K562 (cell line): ENCODE measurements around the gene NAIF1. TPM values are rescaled to one million over a fixed set of nuclear protein-coding genes. Genes with fewer than 3 reads are reported as not detected.

Experiments
- BACH1 ChIP-seq: fragments of 200-800 bp; sonication (Bioruptor generic); IDR thresholded peaks from 2 replicates; pipeline ENCODE4 v1.6.1; 2016; ENCODE audit warnings: missing genetic modification characterization, missing compliant biosample characterization
- C11orf30 ChIP-seq: fragments of 450-650 bp; IDR thresholded peaks from 2 replicates; pipeline ENCODE4 v1.6.1; 2016; ENCODE audit warnings: low read depth, mild to moderate bottlenecking
- CHD2 ChIP-seq: IDR thresholded peaks from 2 replicates; pipeline ENCODE4 v1.6.1; 2011; ENCODE audit warnings: low read depth, low read length
- CREB1 ChIP-seq, 2 experiments: sonication (generic) in 1 of 2; formaldehyde crosslinking in 1 of 2; IDR thresholded peaks; 2 replicates each; pipeline versions ENCODE4 v1.6.1 to v1.8.0; 2012 to 2022; ENCODE audit warnings: inconsistent platforms in 1 of 2, mild to moderate bottlenecking in 1 of 2, missing genetic modification reagents in 1 of 2, moderate library complexity in 1 of 2
- ETV6 ChIP-seq, 3 experiments: fragments of 150-350 bp in 1 of 3; sonication (generic) in 1 of 3; formaldehyde crosslinking in 1 of 3; IDR thresholded peaks; 2 replicates each; pipeline versions ENCODE4 v1.6.1 to v1.8.0; 2014 to 2022; ENCODE audit warnings: borderline replicate concordance in 2 of 3, low read depth in 2 of 3, antibody characterized with exemption in 1 of 3, low read length in 1 of 3, mild to moderate bottlenecking in 1 of 3, missing genetic modification reagents in 1 of 3
- NCOA1 ChIP-seq: fragments of 450-650 bp; IDR thresholded peaks from 2 replicates; pipeline ENCODE4 v1.6.1; 2016; ENCODE audit warnings: low read depth
- NFXL1 ChIP-seq: fragments of 450-650 bp; formaldehyde crosslinking; IDR thresholded peaks from 2 replicates; pipeline ENCODE4 v1.4.0; 2021; ENCODE audit warnings: mild to moderate bottlenecking
- PHB ChIP-seq: fragments of 250-450 bp; sonication (Bioruptor Pico); IDR thresholded peaks from 2 replicates; pipeline ENCODE4 v1.5.0; 2021
- POLR2AphosphoS5 ChIP-seq: IDR thresholded peaks from 2 replicates; pipeline ENCODE4 v1.6.1; 2011; ENCODE audit warnings: mild to moderate bottlenecking, low read depth, low read length, moderate library complexity; ENCODE audit not compliant: control insufficient read depth, insufficient read depth
- POU5F1 ChIP-seq: fragments of 150-350 bp; IDR thresholded peaks from 2 replicates; pipeline ENCODE4 v1.6.1; 2014; ENCODE audit warnings: borderline replicate concordance, low read length, low read depth, mild to moderate bottlenecking; ENCODE audit not compliant: partially characterized antibody
- SAFB2 ChIP-seq: fragments of 200-400 bp; formaldehyde crosslinking; IDR thresholded peaks from 2 replicates; pipeline ENCODE4 v1.6.1; 2018; ENCODE audit warnings: borderline replicate concordance, low read length, low read depth, moderate library complexity; ENCODE audit not compliant: severe bottlenecking
- SIX5 ChIP-seq, 2 experiments: IDR thresholded peaks; 2 replicates each; pipeline ENCODE4 v1.6.1; 2011; ENCODE audit warnings: low read length in 2 of 2, borderline replicate concordance in 1 of 2, low read depth in 1 of 2, mild to moderate bottlenecking in 1 of 2, moderate library complexity in 1 of 2; ENCODE audit not compliant: insufficient read depth in 1 of 2
- SMAD2 ChIP-seq: fragments of 150-350 bp; IDR thresholded peaks from 2 replicates; pipeline ENCODE4 v1.6.1; 2014; ENCODE audit warnings: low read depth, mild to moderate bottlenecking, low read length
- SMARCA4 ChIP-seq: fragments of 450-650 bp; IDR thresholded peaks from 2 replicates; pipeline ENCODE4 v1.6.1; 2016
- SNAPC5 ChIP-seq: fragments of 250-450 bp; sonication (Bioruptor Pico); IDR thresholded peaks from 2 replicates; pipeline ENCODE4 v1.8.0; 2021; ENCODE audit warnings: moderate library complexity, mild to moderate bottlenecking, inconsistent platforms
- SRSF1 ChIP-seq: fragments of 200-400 bp; formaldehyde crosslinking; IDR thresholded peaks from 2 replicates; pipeline ENCODE4 v1.6.1; 2017; ENCODE audit warnings: mild to moderate bottlenecking, low read depth, low read length, moderate library complexity
- SRSF3 ChIP-seq: fragments of 200-400 bp; formaldehyde crosslinking; IDR thresholded peaks from 2 replicates; pipeline ENCODE4 v1.6.1; 2016; ENCODE audit warnings: mild to moderate bottlenecking, low read length, moderate library complexity; ENCODE audit not compliant: insufficient read depth
- TAF1 ChIP-seq: IDR thresholded peaks from 2 replicates; pipeline ENCODE4 v1.6.1; 2011; ENCODE audit warnings: mild to moderate bottlenecking, low read length, moderate library complexity; ENCODE audit not compliant: insufficient read depth, control insufficient read depth, severe bottlenecking; ENCODE audit errors: extremely low read depth
- XRCC4 ChIP-seq: IDR thresholded peaks from one replicate; pipeline ENCODE4 v1.6.1; 2011; ENCODE audit not compliant: insufficient read depth, insufficient read length; ENCODE audit errors: extremely low read depth
- ZBTB7A ChIP-seq: IDR thresholded peaks from 2 replicates; pipeline ENCODE4 v1.6.1; 2011; ENCODE audit warnings: low read depth, mild to moderate bottlenecking, low read length, moderate library complexity, borderline replicate concordance; ENCODE audit not compliant: control insufficient read depth
- ZNF165 ChIP-seq: fragments of 250-450 bp; sonication (Bioruptor Pico); IDR thresholded peaks from 2 replicates; pipeline ENCODE4 v1.4.0; 2020; ENCODE audit warnings: borderline replicate concordance
- ZNF311 ChIP-seq: fragments of 250-450 bp; sonication (Bioruptor Pico); IDR thresholded peaks from 2 replicates; pipeline ENCODE4 v1.4.0; 2020; ENCODE audit warnings: mild to moderate bottlenecking, moderate library complexity
- ZNF695 ChIP-seq: fragments of 450-650 bp; formaldehyde crosslinking; IDR thresholded peaks from 2 replicates; pipeline ENCODE4 v1.4.0; 2020; ENCODE audit warnings: mild to moderate bottlenecking, moderate library complexity
- polyA plus RNA-seq, 8 experiments: library from polyadenylated mRNA; depleted of rRNA in 4 of 8; stranded (reverse) in 5 of 8; unstranded in 3 of 8; fragments of >200 nt; fragmentation: Nextera tagmentation in 2 of 8; fragmentation: Illumina TruSeq in 1 of 8; extraction: Ambion mirVana in 2 of 8; extraction: Trizol in 1 of 8; gene quantifications; 2 replicates each; pipeline versions ENCODE4 v1.2.1 to v1.2.3, GENCODE V29; 2011 to 2014; ENCODE audit warnings: inconsistent platforms in 1 of 8, missing spikeins in 1 of 8
- total RNA-seq, 7 experiments: library from RNA; depleted of rRNA in 6 of 7; stranded (reverse); fragments of >200 nt in 6 of 7; fragmentation: Illumina TruSeq in 2 of 7; extraction: Trizol in 2 of 7; gene quantifications; 2 replicates each; pipeline versions ENCODE4 v1.2.1 to v1.2.3, GENCODE V29; 2011 to 2021; ENCODE audit warnings: low replicate concordance in 1 of 7
- TF ChIP-seq, protein P1 (sequence below): sonication (generic); formaldehyde crosslinking; IDR thresholded peaks from 2 replicates; pipeline ENCODE4 v1.8.0; 2022; ENCODE audit warnings: mild to moderate bottlenecking, missing genetic modification reagents, borderline replicate concordance
- TF ChIP-seq, protein P2 (sequence below): fragments of 250-450 bp; sonication (Bioruptor Pico); IDR thresholded peaks from 2 replicates; pipeline ENCODE4 v1.8.0; 2022; ENCODE audit warnings: moderate library complexity, mild to moderate bottlenecking, inconsistent platforms

NAIF1 gene
- total and polyA plus RNA-seq, 9 of the 15 experiments (the other 6 are each of a cell fraction or from before 2014, with no cell fraction given) = 4.8 to 26.6 (median 17.2) TPM

DNA sequence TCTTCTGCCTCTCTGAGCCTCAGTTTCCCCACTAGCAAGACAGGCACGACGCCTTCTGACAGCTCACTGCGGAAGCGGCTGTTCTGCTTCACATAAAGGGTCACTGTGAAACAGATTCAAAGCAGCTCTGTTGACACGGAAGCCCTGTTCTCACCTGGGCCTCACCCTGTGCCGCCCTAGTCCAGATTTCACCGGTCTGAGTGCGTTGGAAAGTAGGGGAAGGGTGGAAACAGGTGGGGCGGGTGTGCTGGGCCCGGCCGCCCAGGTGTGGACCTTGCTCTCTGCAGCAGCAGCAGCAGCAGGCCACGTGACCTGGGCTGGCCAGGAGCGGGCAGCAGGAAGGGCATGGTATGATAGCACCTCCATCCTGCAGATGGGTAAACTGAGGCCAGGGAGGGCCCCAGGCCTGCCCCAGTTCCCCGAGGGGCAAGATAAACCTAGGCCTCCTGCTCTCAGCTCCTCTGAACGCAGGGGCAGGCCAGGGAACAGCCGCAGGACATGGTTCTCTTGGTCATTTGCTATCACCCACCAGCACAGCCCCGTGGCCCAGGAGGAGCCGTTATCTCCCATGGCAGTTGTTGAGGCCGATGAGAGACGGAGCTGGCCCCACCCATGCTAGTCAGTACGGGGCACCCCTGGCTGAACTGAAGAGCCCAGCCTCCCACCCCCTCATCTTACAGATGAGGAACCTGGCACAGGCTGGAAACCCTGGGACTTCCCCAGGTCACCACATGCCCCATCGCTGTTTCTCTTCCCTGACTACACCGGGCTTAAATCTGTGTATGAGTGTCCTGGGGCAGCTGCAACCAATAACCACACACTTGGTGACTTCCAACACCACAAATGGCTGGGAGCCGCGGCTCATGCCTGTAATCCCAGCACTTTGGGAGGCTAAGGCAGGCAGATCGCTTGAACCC is 48.3 kb upstream of the NAIF1 start (continued):
- TF ChIP-seq, protein P1, sequence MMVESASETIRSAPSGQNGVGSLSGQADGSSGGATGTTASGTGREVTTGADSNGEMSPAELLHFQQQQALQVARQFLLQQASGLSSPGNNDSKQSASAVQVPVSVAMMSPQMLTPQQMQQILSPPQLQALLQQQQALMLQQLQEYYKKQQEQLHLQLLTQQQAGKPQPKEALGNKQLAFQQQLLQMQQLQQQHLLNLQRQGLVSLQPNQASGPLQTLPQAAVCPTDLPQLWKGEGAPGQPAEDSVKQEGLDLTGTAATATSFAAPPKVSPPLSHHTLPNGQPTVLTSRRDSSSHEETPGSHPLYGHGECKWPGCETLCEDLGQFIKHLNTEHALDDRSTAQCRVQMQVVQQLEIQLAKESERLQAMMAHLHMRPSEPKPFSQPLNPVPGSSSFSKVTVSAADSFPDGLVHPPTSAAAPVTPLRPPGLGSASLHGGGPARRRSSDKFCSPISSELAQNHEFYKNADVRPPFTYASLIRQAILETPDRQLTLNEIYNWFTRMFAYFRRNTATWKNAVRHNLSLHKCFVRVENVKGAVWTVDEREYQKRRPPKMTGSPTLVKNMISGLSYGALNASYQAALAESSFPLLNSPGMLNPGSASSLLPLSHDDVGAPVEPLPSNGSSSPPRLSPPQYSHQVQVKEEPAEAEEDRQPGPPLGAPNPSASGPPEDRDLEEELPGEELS = no peak
- TF ChIP-seq ZNF311 = no peak
- no peak for TF ChIP-seq POU5F1
- TF ChIP-seq TAF1 = peak; percentile 44
- TF ChIP-seq ETV6 (IDR thresholded peaks at IDR 0.05; ENCODE audit: borderline replicate concordance in 1 of 2, low read depth in 2 of 2, low read length in 1 of 2) = no peak; a peak in 2 of 4 replicates
- no peak for TF ChIP-seq ETV6 (CRISPR knock-in tag; IDR thresholded peaks at IDR 0.05; ENCODE audit: borderline replicate concordance)
- peak; percentile 72; the same call in 1 of the 2 replicates for TF ChIP-seq ZBTB7A
- TF ChIP-seq NCOA1 = peak; percentile 62; the same call in 1 of the 2 replicates
- TF ChIP-seq BACH1 (tag) = no peak
- TF ChIP-seq NFXL1 (CRISPR knock-in tag) = no peak
- no peak for TF ChIP-seq C11orf30
- peak; percentile 95 for TF ChIP-seq SMARCA4
- TF ChIP-seq PHB (CRISPR knock-in tag) = no peak
- TF ChIP-seq, protein P2, sequence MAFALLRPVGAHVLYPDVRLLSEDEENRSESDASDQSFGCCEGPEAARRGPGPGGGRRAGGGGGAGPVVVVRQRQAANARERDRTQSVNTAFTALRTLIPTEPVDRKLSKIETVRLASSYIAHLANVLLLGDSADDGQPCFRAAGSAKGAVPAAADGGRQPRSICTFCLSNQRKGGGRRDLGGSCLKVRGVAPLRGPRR (CRISPR knock-in tag) = no peak
- TF ChIP-seq SIX5 (IDR thresholded peaks at IDR 0.05; ENCODE audit: borderline replicate concordance in 1 of 2, insufficient read depth in 1 of 2, low read depth in 1 of 2, low read length in 2 of 2) = no peak
- TF ChIP-seq XRCC4 = no peak
- no peak for TF ChIP-seq ZNF695 (CRISPR knock-in tag)
- TF ChIP-seq SNAPC5 (CRISPR knock-in tag) = no peak
- no peak for TF ChIP-seq ZNF165 (CRISPR knock-in tag)
- TF ChIP-seq CHD2 = peak; percentile 41; the same call in 1 of the 2 replicates
- peak; percentile 97 for TF ChIP-seq POLR2AphosphoS5
- TF ChIP-seq SRSF3 = no peak
- TF ChIP-seq SRSF1 = no peak
- no peak for TF ChIP-seq SAFB2
- peak; percentile 75 for TF ChIP-seq CREB1 (IDR thresholded peaks at IDR 0.05)
- TF ChIP-seq CREB1 (CRISPR knock-in tag; IDR thresholded peaks at IDR 0.05) = no peak
- TF ChIP-seq SMAD2 = no peak
